Liver (tissue), 9 donors: ENCODE measurements around the gene SWT1. TPM values are rescaled to one million over a fixed set of nuclear protein-coding genes. Genes with fewer than 3 reads are reported as not detected.

Experiments used
- DNase-seq: peaks from one replicate; pipeline ENCODE4 v3.0.0-alpha.2; 2017; ENCODE audit warnings: low spot score
- H3K27ac ChIP-seq, 2 donors: one replicate each; pipeline ENCODE4 v1.7.0; 2013; ENCODE audit warnings: inconsistent platforms in 2 of 2, low read length in 2 of 2, control low read depth in 1 of 2, low read depth in 1 of 2, mild to moderate bottlenecking in 1 of 2
- H3K27me3 ChIP-seq, 4 donors: one replicate each; pipeline versions ENCODE4 v1.6.1 to v1.7.0; 2013; ENCODE audit warnings: low read length in 3 of 4, inconsistent platforms in 1 of 4, mild to moderate bottlenecking in 1 of 4, moderate library complexity in 1 of 4; ENCODE audit not compliant: control insufficient read depth in 4 of 4, insufficient read depth in 4 of 4
- H3K36me3 ChIP-seq, 4 donors: one replicate each; pipeline versions ENCODE4 v1.6.1 to v1.7.0; 2013; ENCODE audit warnings: low read length in 3 of 4, mild to moderate bottlenecking in 3 of 4, low read depth in 1 of 4, moderate library complexity in 1 of 4; ENCODE audit not compliant: control insufficient read depth in 4 of 4, insufficient read depth in 3 of 4
- H3K4me1 ChIP-seq, 4 donors: one replicate each; pipeline versions ENCODE4 v1.6.1 to v1.7.0; 2013; ENCODE audit warnings: low read length in 3 of 4, mild to moderate bottlenecking in 3 of 4, moderate library complexity in 1 of 4; ENCODE audit not compliant: control insufficient read depth in 4 of 4, insufficient read depth in 4 of 4
- H3K4me3 ChIP-seq, 3 donors: one replicate each; pipeline versions ENCODE4 v1.6.1 to v1.7.0; 2013; ENCODE audit warnings: low read length in 3 of 3, control low read depth in 1 of 3, low read depth in 1 of 3, mild to moderate bottlenecking in 1 of 3
- H3K9ac ChIP-seq, 2 donors: one replicate each; pipeline ENCODE4 v1.7.0; 2013; ENCODE audit warnings: low read length in 2 of 2, mild to moderate bottlenecking in 2 of 2, moderate library complexity in 2 of 2, control low read depth in 1 of 2, low read depth in 1 of 2
- H3K9me3 ChIP-seq, 4 donors: one replicate each; pipeline versions ENCODE4 v1.6.1 to v1.7.0; 2013; ENCODE audit warnings: low read length in 3 of 4; ENCODE audit not compliant: control insufficient read depth in 4 of 4
- ATF3 ChIP-seq: IDR thresholded peaks from 2 replicates; pipeline ENCODE4 v1.6.1; 2016; ENCODE audit warnings: antibody characterized with exemption
- CTCF ChIP-seq: fragments of 150-350 bp; IDR thresholded peaks from 2 replicates; pipeline ENCODE4 v1.5.1; 2017; ENCODE audit warnings: improper control_type of control experiment, low read depth, low read length; ENCODE audit not compliant: missing input control
- EGR1 ChIP-seq, 2 donors: IDR thresholded peaks; 2 replicates each; pipeline ENCODE4 v1.6.1; 2016 to 2018; ENCODE audit warnings: antibody characterized with exemption in 2 of 2, low read depth in 2 of 2
- FOXA1 ChIP-seq: IDR thresholded peaks from 2 replicates; pipeline ENCODE4 v1.6.1; 2016; ENCODE audit warnings: antibody characterized with exemption
- FOXA2 ChIP-seq: IDR thresholded peaks from 2 replicates; pipeline ENCODE4 v1.6.1; 2016; ENCODE audit warnings: antibody characterized with exemption
- GABPA ChIP-seq, 2 donors: IDR thresholded peaks in 1 of 2; conservative IDR thresholded peaks in 1 of 2; 2 replicates each; pipeline ENCODE4 v1.6.1; 2016; ENCODE audit warnings: antibody characterized with exemption in 2 of 2, mild to moderate bottlenecking in 1 of 2, moderate library complexity in 1 of 2
- HNF4A ChIP-seq, 2 donors: conservative IDR thresholded peaks; 2 replicates each; pipeline ENCODE4 v1.6.1; 2016; ENCODE audit warnings: antibody characterized with exemption in 2 of 2, mild to moderate bottlenecking in 2 of 2
- HNF4G ChIP-seq: IDR thresholded peaks from 2 replicates; pipeline ENCODE4 v1.6.1; 2016; ENCODE audit warnings: antibody characterized with exemption
- JUND ChIP-seq, 2 donors: IDR thresholded peaks; 2 replicates each; pipeline ENCODE4 v1.6.1; 2016; ENCODE audit warnings: antibody characterized with exemption in 2 of 2
- MAX ChIP-seq: IDR thresholded peaks from 2 replicates; pipeline ENCODE4 v1.6.1; 2016; ENCODE audit warnings: antibody characterized with exemption
- NR2F2 ChIP-seq: IDR thresholded peaks from 2 replicates; pipeline ENCODE4 v1.6.1; 2016; ENCODE audit warnings: antibody characterized with exemption
- RAD21 ChIP-seq, 2 donors: IDR thresholded peaks; 2 replicates each; pipeline ENCODE4 v1.6.1; 2016; ENCODE audit warnings: antibody characterized with exemption in 2 of 2, mild to moderate bottlenecking in 2 of 2
- REST ChIP-seq: IDR thresholded peaks from 2 replicates; pipeline ENCODE4 v1.6.1; 2016; ENCODE audit warnings: antibody characterized with exemption, mild to moderate bottlenecking
- RXRA ChIP-seq, 2 donors: IDR thresholded peaks; 2 replicates each; pipeline ENCODE4 v1.6.1; 2017 to 2018; ENCODE audit warnings: antibody characterized with exemption in 2 of 2, mild to moderate bottlenecking in 1 of 2
- SP1 ChIP-seq: IDR thresholded peaks from 2 replicates; pipeline ENCODE4 v1.6.1; 2018; ENCODE audit warnings: antibody characterized with exemption, mild to moderate bottlenecking
- TAF1 ChIP-seq: conservative IDR thresholded peaks from 2 replicates; pipeline ENCODE4 v1.6.1; 2016; ENCODE audit warnings: antibody characterized with exemption, mild to moderate bottlenecking
- YY1 ChIP-seq: IDR thresholded peaks from 2 replicates; pipeline ENCODE4 v1.6.1; 2016; ENCODE audit warnings: antibody characterized with exemption, mild to moderate bottlenecking
- ZBTB33 ChIP-seq: IDR thresholded peaks from 2 replicates; pipeline ENCODE4 v1.6.1; 2016; ENCODE audit warnings: antibody characterized with exemption
- WGBS: extraction: QIAGEN DNeasy Blood & Tissue Kit; methylation state at CpG from one replicate; pipeline ENCODE4 v1.1.7; 2013; 5-methylcytosine and 5-hydroxymethylcytosine counted together
- polyA plus RNA-seq, 2 donors: library from polyadenylated mRNA; stranded (reverse) in 1 of 2; unstranded in 1 of 2; fragments of 200-250 nt in 1 of 2; fragments of >200 nt in 1 of 2; fragmentation: Nextera tagmentation in 1 of 2; extraction: Ambion mirVana in 1 of 2; gene quantifications; one replicate each; pipeline versions ENCODE4 v1.2.1 to v1.2.3, GENCODE V29; 2013 to 2015
- total RNA-seq, 2 donors: library from RNA; depleted of rRNA; stranded (reverse); fragments of >200 nt; gene quantifications; one replicate each; pipeline ENCODE4 v1.2.3, GENCODE V29; 2014
- donor health status: healthy.
- donor health status: healthy.
- donor health status: healthy.
- donor health status: healthy.
- donor health status: healthy.

Gene SWT1
- total and polyA plus RNA-seq, 4 donors = 0.99 to 7.8 (median 2.9) TPM

- H3K27ac ChIP-seq = no peak overlapping the region
- WGBS = 75% methylated on average over 5 of the region's 5 CpGs
- no peak for DNase-seq
These were observed 135.3 kb downstream of the SWT1 start for GRCh38 chr1:185292237-185292636.

GRCh38 chr1:185293967-185294542 is 137.1 kb downstream of the SWT1 start:
- no peaks in the 10 kb centered on the region for H3K27me3 ChIP-seq
- no peak for DNase-seq
- no peak for TF ChIP-seq ATF3
- TF ChIP-seq RAD21 (IDR thresholded peaks at IDR 0.05) = no peak
- no peak for TF ChIP-seq HNF4G
- no peak for TF ChIP-seq YY1
- no peak for TF ChIP-seq MAX
- no peak for TF ChIP-seq REST
- no peak for TF ChIP-seq GABPA (IDR thresholded peaks at IDR 0.05 in 1 of 2, conservative IDR thresholded peaks at IDR 0.05 in 1 of 2)
- TF ChIP-seq ZBTB33 = no peak
- no peak for TF ChIP-seq RXRA (IDR thresholded peaks at IDR 0.05)
- no peak for TF ChIP-seq CTCF
- TF ChIP-seq HNF4A (conservative IDR thresholded peaks at IDR 0.05) = no peak
- TF ChIP-seq TAF1 = no peak
- TF ChIP-seq EGR1 (IDR thresholded peaks at IDR 0.05; ENCODE audit: low read depth in 2 of 2) = no peak
- no peak for TF ChIP-seq JUND (IDR thresholded peaks at IDR 0.05)
- no peak for TF ChIP-seq NR2F2
- no peak for TF ChIP-seq SP1
- no peak for TF ChIP-seq FOXA1
- TF ChIP-seq FOXA2 = no peak
- no peaks in the 10 kb centered on the region for H3K9me3 ChIP-seq
- WGBS = 95% methylated on average over 1 of the region's 1 CpG
- H3K27ac ChIP-seq = no peak overlapping the region
- no peaks in the 10 kb centered on the region for H3K4me1 ChIP-seq
- H3K9ac ChIP-seq = no peak overlapping the region
- no peak overlapping the region for H3K4me3 ChIP-seq
- peaks cover 2 to 38% (median 32%) of the 10 kb centered on the region in 4 donors for H3K36me3 ChIP-seq

More at GRCh38 chr1:185292237-185292636, 135.3 kb downstream of the SWT1 start:
- Histone ChIP-seq H3K9me3 (no peaks in the 10 kb centered on the region), H3K27me3 (no peaks in the 10 kb centered on the region), H3K4me1 (no peaks in the 10 kb centered on the region), H3K4me3 (no peak overlapping the region), H3K9ac (no peak overlapping the region), H3K36me3 (peaks cover 0 to 23% (median 16%) of the 10 kb centered on the region in 4 donors)
- TF ChIP-seq ZBTB33 (no peak), HNF4G (no peak), FOXA2 (no peak), FOXA1 (no peak)
